ENCODE results near the gene CDC42. TPM values are rescaled to one million over a fixed set of nuclear protein-coding genes. Genes with fewer than 3 reads are reported as not detected.

CDC42 gene
- total and polyA plus RNA-seq, 10 of the 15 experiments (the other 5 are each of a cell fraction or from before 2014, with no cell fraction given): 184 to 479 (median 326) TPM

- no peaks in the 10 kb centered on the region for H4K20me1 ChIP-seq (ENCODE audit: control insufficient read depth, insufficient read depth)
- peaks cover 2% of the 10 kb centered on the region; the same call in 1 of the 3 replicates for H3K9me3 ChIP-seq (replicated peaks; ENCODE audit: control insufficient read depth, insufficient read depth, low read length)
- DNase-seq (ENCODE audit: low read depth, low spot score) (no peak), ATAC-seq (no peak), FAIRE-seq (no peak)
- POLR2A ChIA-PET: interaction anchor here (0.6 to 21.4 kb wide), 2 partner anchors 19 to 30 kb away, joined by 3 to 325 read pairs; no protein-coding TSS in a partner anchor
- no peaks in the 10 kb centered on the region for H3K79me2 ChIP-seq (ENCODE audit: control insufficient read depth, insufficient read depth, low read length)
- no peak overlapping the region for H3K9ac ChIP-seq (ENCODE audit: control insufficient read depth, insufficient read depth, low read length)
- in situ Hi-C loops (cut with MboI) (no loop called here), intact Hi-C loops (cut with micrococcal nuclease; ENCODE audit: unreplicated experiment) (loop anchor here (10.0 kb wide), 1 partner anchor 1679 kb away; no protein-coding TSS in a partner anchor)
- no peaks in the 10 kb centered on the region for H3K36me3 ChIP-seq (ENCODE audit: control insufficient read depth in 2 of 2, insufficient read depth in 2 of 2, low read length in 1 of 2)
- no TSS peak for BruUV-seq (replicated peaks)
- H3K27me3 ChIP-seq (replicated peaks in 1 of 2; ENCODE audit: control insufficient read depth in 2 of 2, insufficient read depth in 2 of 2, low read length in 1 of 2): no peaks in the 10 kb centered on the region
- 46% methylated on average over 2 of the region's 2 CpGs for WGBS (ENCODE audit: insufficient coverage, insufficient replicate concordance, low lambda C conversion rate, missing lambda C conversion rate)
- peaks cover 37% of the 10 kb centered on the region for H3K4me1 ChIP-seq (ENCODE audit: control insufficient read depth, insufficient read depth, low read length)
- CTCF ChIA-PET: no interaction called here
- TF ChIP-seq GABPA (IDR thresholded peaks at IDR 0.05; ENCODE audit: low read depth): no peak
- TF ChIP-seq RELA (IDR thresholded peaks at IDR 0.05; ENCODE audit: borderline replicate concordance, partially characterized antibody): no peak
- TF ChIP-seq, protein P1, sequence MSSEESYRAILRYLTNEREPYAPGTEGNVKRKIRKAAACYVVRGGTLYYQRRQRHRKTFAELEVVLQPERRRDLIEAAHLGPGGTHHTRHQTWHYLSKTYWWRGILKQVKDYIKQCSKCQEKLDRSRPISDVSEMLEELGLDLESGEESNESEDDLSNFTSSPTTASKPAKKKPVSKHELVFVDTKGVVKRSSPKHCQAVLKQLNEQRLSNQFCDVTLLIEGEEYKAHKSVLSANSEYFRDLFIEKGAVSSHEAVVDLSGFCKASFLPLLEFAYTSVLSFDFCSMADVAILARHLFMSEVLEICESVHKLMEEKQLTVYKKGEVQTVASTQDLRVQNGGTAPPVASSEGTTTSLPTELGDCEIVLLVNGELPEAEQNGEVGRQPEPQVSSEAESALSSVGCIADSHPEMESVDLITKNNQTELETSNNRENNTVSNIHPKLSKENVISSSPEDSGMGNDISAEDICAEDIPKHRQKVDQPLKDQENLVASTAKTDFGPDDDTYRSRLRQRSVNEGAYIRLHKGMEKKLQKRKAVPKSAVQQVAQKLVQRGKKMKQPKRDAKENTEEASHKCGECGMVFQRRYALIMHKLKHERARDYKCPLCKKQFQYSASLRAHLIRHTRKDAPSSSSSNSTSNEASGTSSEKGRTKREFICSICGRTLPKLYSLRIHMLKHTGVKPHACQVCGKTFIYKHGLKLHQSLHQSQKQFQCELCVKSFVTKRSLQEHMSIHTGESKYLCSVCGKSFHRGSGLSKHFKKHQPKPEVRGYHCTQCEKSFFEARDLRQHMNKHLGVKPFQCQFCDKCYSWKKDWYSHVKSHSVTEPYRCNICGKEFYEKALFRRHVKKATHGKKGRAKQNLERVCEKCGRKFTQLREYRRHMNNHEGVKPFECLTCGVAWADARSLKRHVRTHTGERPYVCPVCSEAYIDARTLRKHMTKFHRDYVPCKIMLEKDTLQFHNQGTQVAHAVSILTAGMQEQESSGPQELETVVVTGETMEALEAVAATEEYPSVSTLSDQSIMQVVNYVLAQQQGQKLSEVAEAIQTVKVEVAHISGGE (CRISPR knock-in tag; IDR thresholded peaks at IDR 0.05): no peak
- no peak for TF ChIP-seq SMARCA5 (IDR thresholded peaks at IDR 0.05)
- TF ChIP-seq EED (IDR thresholded peaks at IDR 0.05; ENCODE audit: low read depth): no peak
- RAD21 ChIA-PET (ENCODE audit: unreplicated experiment): interaction anchor here (0.9 to 1.5 kb wide), 2 partner anchors 17 to 20 kb away, joined by 3 to 5 read pairs; no protein-coding TSS in a partner anchor
- H3K4me2 ChIP-seq (ENCODE audit: control insufficient read depth, insufficient read depth): no peak overlapping the region
- SMC1A ChIA-PET (ENCODE audit: uncharacterized antibody, unreplicated experiment): interaction anchor here (1.3 to 11.2 kb wide), 3 partner anchors 15 to 22 kb away, joined by 3 to 100 read pairs (median 3); no protein-coding TSS in a partner anchor
- peak overlapping the region; percentile 3; the same call in 1 of the 2 replicates for H3K27ac ChIP-seq (ENCODE audit: control insufficient read depth, insufficient read depth)
- H3K4me3 ChIP-seq: no peak overlapping the region
- H2AFZ ChIP-seq (ENCODE audit: control insufficient read depth, low read depth, low read length): no peak overlapping the region
These were observed 6.8 kb upstream of the CDC42 start for GRCh38 chr1:22045604-22046228.

Data from GM12878 (cell line).